ENCODE results near the gene RAI1.
"Not testable (repeated sequence)": the region's sequence is repeated elsewhere in the genome, so short reads cannot be mapped to it uniquely, and the experiment has no call there.

RAI1 gene

GRCh38 chr17:17665255-17665654 is 16.0 kb upstream of the RAI1 start:
- DNase-seq (ENCODE audit: low read depth): no peak

- no peak for DNase-seq (ENCODE audit: low read depth)
Observed at GRCh38 chr17:17666111-17666714, 15.0 kb upstream of the RAI1 start.

GRCh38 chr17:17667231-17667630 is 14.0 kb upstream of the RAI1 start:
- DNase-seq (ENCODE audit: low read depth): no peak

- DNase-seq (ENCODE audit: low read depth): no peak
Observed at GRCh38 chr17:17667947-17668346, 13.3 kb upstream of the RAI1 start.

- no peak for DNase-seq (ENCODE audit: low read depth)
Observed at GRCh38 chr17:17668358-17668757, 12.9 kb upstream of the RAI1 start.

GRCh38 chr17:17668775-17669579 is 12.3 kb upstream of the RAI1 start:
- no peak for DNase-seq (ENCODE audit: low read depth)

GRCh38 chr17:17669580-17670235 is 11.6 kb upstream of the RAI1 start:
- no peak for DNase-seq (ENCODE audit: low read depth)

- DNase-seq (ENCODE audit: low read depth): no peak
Observed at GRCh38 chr17:17670701-17671305, 10.5 kb upstream of the RAI1 start.

GRCh38 chr17:17671369-17672129 is 9.7 kb upstream of the RAI1 start:
- DNase-seq (ENCODE audit: low read depth): no peak

GRCh38 chr17:17672453-17673368 is 8.5 kb upstream of the RAI1 start:
- no peak for DNase-seq (ENCODE audit: low read depth)

- no peak for DNase-seq (ENCODE audit: low read depth)
Observed at GRCh38 chr17:17675416-17675815, 5.8 kb upstream of the RAI1 start.

- DNase-seq (ENCODE audit: low read depth): no peak
Observed at GRCh38 chr17:17675925-17676534, 5.2 kb upstream of the RAI1 start.

- no peak for DNase-seq (ENCODE audit: low read depth)
Observed at GRCh38 chr17:17676752-17677151, 4.5 kb upstream of the RAI1 start.

GRCh38 chr17:17677299-17678040 is 3.8 kb upstream of the RAI1 start:
- DNase-seq (ENCODE audit: low read depth): no peak

GRCh38 chr17:17678063-17678699 is 3.1 kb upstream of the RAI1 start:
- not testable (repeated sequence) for DNase-seq (ENCODE audit: low read depth)

- DNase-seq (ENCODE audit: low read depth): no peak
Observed at GRCh38 chr17:17679243-17679642, 2.0 kb upstream of the RAI1 start.

GRCh38 chr17:17679748-17680147 is 1.5 kb upstream of the RAI1 start:
- DNase-seq (ENCODE audit: low read depth): no peak

- DNase-seq (ENCODE audit: low read depth): no peak
Observed at GRCh38 chr17:17680477-17681186, 626 bp upstream of the RAI1 start.

All from activated gamma-delta T cell treated with anti-CD3 and anti-CD28 coated beads, Interleukin-2, amount 50 U/mL, for 16 hours (primary cell).